H1 (cell line): ENCODE results near the gene GCK. TPM values are rescaled to one million over a fixed set of nuclear protein-coding genes. Genes with fewer than 3 reads are reported as not detected.

Experiments used
- CREB1 ChIP-seq: IDR thresholded peaks from 2 replicates; pipeline ENCODE4 v1.6.1; 2012; ENCODE audit warnings: inconsistent platforms
- KDM4A ChIP-seq: IDR thresholded peaks from one replicate; pipeline ENCODE4 v1.7.1; 2012; ENCODE audit warnings: low read depth, mild to moderate bottlenecking, moderate library complexity, low read length, inconsistent platforms; ENCODE audit not compliant: severe bottlenecking
- RAD21 ChIP-seq, 2 experiments: IDR thresholded peaks in 1 of 2; conservative IDR thresholded peaks in 1 of 2; 2 replicates each; pipeline ENCODE4 v1.6.1; 2011; ENCODE audit warnings: low read depth in 2 of 2, low read length in 2 of 2, improper control_type of control experiment in 1 of 2, inconsistent platforms in 1 of 2, mild to moderate bottlenecking in 1 of 2, moderate library complexity in 1 of 2
- SAP30 ChIP-seq: fragments of 300-600 bp; sonication (generic); IDR thresholded peaks from 2 replicates; pipeline ENCODE4 v1.7.1; 2012; ENCODE audit warnings: low read length, moderate library complexity, mild to moderate bottlenecking, inconsistent platforms; ENCODE audit not compliant: insufficient read depth, insufficient replicate concordance
- ZNF274 ChIP-seq: IDR thresholded peaks from 2 replicates; pipeline ENCODE4 v1.7.0; 2012; ENCODE audit warnings: low read length, borderline replicate concordance; ENCODE audit errors: extremely low read depth
- polyA plus RNA-seq, 7 experiments: library from polyadenylated mRNA; depleted of rRNA in 3 of 7; stranded (reverse) in 5 of 7; unstranded in 2 of 7; fragments of >200 nt in 5 of 7; fragments of 200-250 nt in 2 of 7; gene quantifications; 1 replicate in 5 of 7; 2 replicates in 1 of 7; 4 replicates in 1 of 7; pipeline versions ENCODE4 v1.2.1 to v1.2.3, GENCODE V29; 2011 to 2013; ENCODE audit warnings: missing spikeins in 2 of 7, mixed read lengths in 2 of 7
- total RNA-seq: library from RNA; stranded (reverse); fragmentation: NEBNext Ultra II Directional; extraction: Animal tissue kit (Norgen Biotek cat#: 25700); gene quantifications from 2 replicates; pipeline ENCODE4 v1.2.1, GENCODE V29; 2021

The GCK gene
- total and polyA plus RNA-seq, 2 of the 8 experiments (the other 6 are each of a cell fraction or from before 2014, with no cell fraction given): 2.4 to 4.9 TPM

DNA sequence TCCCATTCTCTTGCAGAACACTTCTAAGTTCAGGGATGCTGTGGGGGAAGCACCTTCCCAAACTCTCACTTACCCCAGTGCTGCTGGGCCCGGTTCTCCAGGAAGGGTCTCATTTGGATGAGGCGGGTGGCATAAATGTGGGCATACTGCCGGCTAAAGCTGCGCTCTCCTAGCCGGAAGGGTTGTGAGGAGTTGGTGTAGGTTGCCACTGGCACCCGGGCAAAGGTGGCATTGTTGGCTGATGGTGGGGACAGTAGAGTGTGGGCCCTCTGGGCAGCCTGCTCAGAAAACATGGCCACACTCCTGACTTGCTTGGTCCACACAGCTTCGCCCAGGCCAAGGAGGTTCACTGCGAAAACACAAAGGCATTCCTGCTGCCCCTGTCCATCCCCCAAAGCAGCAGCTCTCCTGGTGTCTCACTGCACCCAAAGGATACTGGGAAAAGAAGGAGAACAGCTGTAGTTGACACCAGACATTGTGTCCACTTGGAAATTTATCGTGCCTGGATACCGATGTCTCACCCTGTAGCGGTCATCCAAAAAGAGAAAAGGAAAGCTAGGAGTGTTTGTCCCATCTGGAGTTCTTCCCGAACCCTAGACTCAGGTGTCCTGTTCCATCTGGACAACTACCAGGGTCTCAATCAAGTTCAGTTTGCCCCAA lies 67.3 kb downstream of the GCK start (continued):
- TF ChIP-seq KDM4A (no peak), SAP30 (no peak), ZNF274 (no peak), CREB1 (no peak), RAD21 (IDR thresholded peaks at IDR 0.05 in 1 of 2, conservative IDR thresholded peaks at IDR 0.05 in 1 of 2; ENCODE audit: low read depth in 2 of 2, low read length in 2 of 2) (no peak)
